B cell (primary cell): ENCODE results near the gene MYO10.

Source experiments
- EZH2 ChIP-seq: IDR thresholded peaks from 2 replicates; pipeline ENCODE4 v1.6.1; 2012; ENCODE audit warnings: borderline replicate concordance, low read depth, mild to moderate bottlenecking, moderate library complexity, low read length; ENCODE audit not compliant: insufficient read depth, poor library complexity, severe bottlenecking
- TF ChIP-seq, protein P1 (sequence below): fragments of 200-600 bp; IDR thresholded peaks from one replicate; pipeline ENCODE4 v1.8.0; 2022; ENCODE audit warnings: antibody characterized with exemption, mild to moderate bottlenecking

DNA sequence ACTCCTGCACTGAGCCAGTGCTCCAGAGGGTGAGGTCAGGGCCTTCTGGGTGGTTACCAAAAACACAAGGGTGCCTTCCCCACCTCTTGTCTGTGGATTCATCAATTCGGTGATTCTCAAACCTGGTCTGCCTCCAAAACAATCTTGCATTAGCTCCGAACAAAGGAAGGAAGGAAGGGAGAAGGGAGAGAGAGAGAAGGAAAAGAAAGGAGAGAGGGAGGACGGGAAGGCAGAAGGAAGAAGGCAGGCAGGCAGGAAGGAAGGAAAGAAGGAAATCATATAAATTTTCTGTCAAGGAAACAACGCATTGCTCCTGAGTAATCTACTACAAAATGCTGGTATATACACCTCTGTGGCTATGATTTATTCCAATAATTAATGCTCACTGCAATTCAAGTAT, 39.3 kb downstream of the MYO10 start:
- TF ChIP-seq, protein P1, sequence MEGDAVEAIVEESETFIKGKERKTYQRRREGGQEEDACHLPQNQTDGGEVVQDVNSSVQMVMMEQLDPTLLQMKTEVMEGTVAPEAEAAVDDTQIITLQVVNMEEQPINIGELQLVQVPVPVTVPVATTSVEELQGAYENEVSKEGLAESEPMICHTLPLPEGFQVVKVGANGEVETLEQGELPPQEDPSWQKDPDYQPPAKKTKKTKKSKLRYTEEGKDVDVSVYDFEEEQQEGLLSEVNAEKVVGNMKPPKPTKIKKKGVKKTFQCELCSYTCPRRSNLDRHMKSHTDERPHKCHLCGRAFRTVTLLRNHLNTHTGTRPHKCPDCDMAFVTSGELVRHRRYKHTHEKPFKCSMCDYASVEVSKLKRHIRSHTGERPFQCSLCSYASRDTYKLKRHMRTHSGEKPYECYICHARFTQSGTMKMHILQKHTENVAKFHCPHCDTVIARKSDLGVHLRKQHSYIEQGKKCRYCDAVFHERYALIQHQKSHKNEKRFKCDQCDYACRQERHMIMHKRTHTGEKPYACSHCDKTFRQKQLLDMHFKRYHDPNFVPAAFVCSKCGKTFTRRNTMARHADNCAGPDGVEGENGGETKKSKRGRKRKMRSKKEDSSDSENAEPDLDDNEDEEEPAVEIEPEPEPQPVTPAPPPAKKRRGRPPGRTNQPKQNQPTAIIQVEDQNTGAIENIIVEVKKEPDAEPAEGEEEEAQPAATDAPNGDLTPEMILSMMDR = no peak
- TF ChIP-seq EZH2 = no peak
